SK-N-MC (cell line): Measurements from ENCODE around the gene SLC15A3.

Source experiments
- DNase-seq: peaks from one replicate; pipeline ENCODE4 v3.0.0-alpha.2; 2011; ENCODE audit warnings: low read depth, low spot score
- H3K27ac ChIP-seq: fragments of 200-600 bp; sonication (generic); 2 replicates; pipeline ENCODE4 v1.5.1; 2016; ENCODE audit warnings: mixed run types
- H3K36me3 ChIP-seq: fragments of 200-600 bp; sonication (generic); 2 replicates; pipeline ENCODE4 v1.6.1; 2017; ENCODE audit warnings: antibody characterized with exemption, low read length, mixed read lengths; ENCODE audit not compliant: insufficient read depth
- H3K4me3 ChIP-seq: fragments of 200-600 bp; sonication (generic); 2 replicates; pipeline ENCODE4 v1.5.1; 2016
- H3K9ac ChIP-seq: fragments of 200-600 bp; sonication (generic); 2 replicates; pipeline ENCODE4 v1.8.0; 2017; ENCODE audit warnings: mixed run types, mixed read lengths; ENCODE audit not compliant: insufficient read length
- H3K9me3 ChIP-seq: fragments of 200-600 bp; sonication (generic); 2 replicates; pipeline ENCODE4 v1.6.1; 2017; ENCODE audit warnings: low read depth, mild to moderate bottlenecking, antibody characterized with exemption, low read length, moderate library complexity, mixed read lengths
- EZH2 ChIP-seq: fragments of 200-600 bp; sonication (generic); IDR thresholded peaks from one replicate; pipeline ENCODE4 v1.6.1; 2017; ENCODE audit warnings: antibody characterized with exemption
- FOXP2 ChIP-seq: optimal IDR thresholded peaks from 2 replicates; pipeline ENCODE3; 2011; ENCODE audit warnings: mild to moderate bottlenecking, moderate library complexity; ENCODE audit not compliant: insufficient read depth; ENCODE audit errors: extremely low read length, control extremely low read depth
- POLR2AphosphoS5 ChIP-seq: IDR thresholded peaks from 2 replicates; pipeline ENCODE4 v1.6.1; 2012; ENCODE audit warnings: mild to moderate bottlenecking, low read depth, low read length, borderline replicate concordance

Gene SLC15A3

GRCh38 chr11:60955571-60955970, 3.6 kb upstream of the SLC15A3 start:
- DNase-seq = no peak

GRCh38 chr11:60954421-60954820, 2.4 kb upstream of the SLC15A3 start:
- Histone ChIP-seq H3K9me3 (no peaks in the 10 kb centered on the region), H3K27ac (no peak overlapping the region), H3K9ac (no peak overlapping the region), H3K36me3 (no peaks in the 10 kb centered on the region), H3K4me3 (no peak overlapping the region)
- TF ChIP-seq EZH2 (no peak), FOXP2 (no peak), POLR2AphosphoS5 (no peak)
- no peak for DNase-seq

More at GRCh38 chr11:60955571-60955970, 3.6 kb upstream of the SLC15A3 start:
- H3K9ac ChIP-seq = no peak overlapping the region
- no peak overlapping the region for H3K4me3 ChIP-seq
- no peak for TF ChIP-seq FOXP2
- TF ChIP-seq POLR2AphosphoS5 = no peak
- no peak for TF ChIP-seq EZH2
- H3K36me3 ChIP-seq = no peaks in the 10 kb centered on the region
- H3K27ac ChIP-seq = no peak overlapping the region
- H3K9me3 ChIP-seq = no peaks in the 10 kb centered on the region

- Histone ChIP-seq H3K9me3 (no peaks in the 10 kb centered on the region), H3K9ac (no peak overlapping the region), H3K4me3 (no peak overlapping the region), H3K36me3 (no peaks in the 10 kb centered on the region), H3K27ac (no peak overlapping the region)
- TF ChIP-seq EZH2 (no peak), FOXP2 (no peak), POLR2AphosphoS5 (no peak)
- no peak for DNase-seq
Measured at GRCh38 chr11:60953781-60954180, 1.8 kb upstream of the SLC15A3 start.

GRCh38 chr11:60952742-60953170, 780 bp upstream of the SLC15A3 start:
- no peak overlapping the region for H3K9ac ChIP-seq
- no peak overlapping the region for H3K27ac ChIP-seq
- no peak for DNase-seq
- TF ChIP-seq FOXP2 = no peak
- no peak for TF ChIP-seq EZH2
- no peak for TF ChIP-seq POLR2AphosphoS5
- H3K36me3 ChIP-seq = no peaks in the 10 kb centered on the region
- H3K4me3 ChIP-seq = no peak overlapping the region
- no peaks in the 10 kb centered on the region for H3K9me3 ChIP-seq

GRCh38 chr11:60951606-60951903, 421 bp downstream of the SLC15A3 start:
- H3K27ac ChIP-seq = no peak overlapping the region
- DNase-seq = no peak
- H3K36me3 ChIP-seq = no peaks in the 10 kb centered on the region
- no peak overlapping the region for H3K9ac ChIP-seq
- TF ChIP-seq POLR2AphosphoS5 = no peak
- TF ChIP-seq FOXP2 = no peak
- no peak for TF ChIP-seq EZH2
- no peak overlapping the region for H3K4me3 ChIP-seq
- no peaks in the 10 kb centered on the region for H3K9me3 ChIP-seq

- no peak overlapping the region for H3K4me3 ChIP-seq
- H3K9me3 ChIP-seq = no peaks in the 10 kb centered on the region
- no peak overlapping the region for H3K9ac ChIP-seq
- DNase-seq = no peak
- no peaks in the 10 kb centered on the region for H3K36me3 ChIP-seq
- TF ChIP-seq POLR2AphosphoS5 = no peak
- TF ChIP-seq EZH2 = no peak
- TF ChIP-seq FOXP2 = no peak
- H3K27ac ChIP-seq = no peak overlapping the region
Measured at GRCh38 chr11:60950933-60951605, 907 bp downstream of the SLC15A3 start.

- Histone ChIP-seq H3K9ac (no peak overlapping the region), H3K36me3 (no peaks in the 10 kb centered on the region), H3K27ac (no peak overlapping the region), H3K4me3 (no peak overlapping the region), H3K9me3 (no peaks in the 10 kb centered on the region)
- no peak for TF ChIP-seq EZH2
- no peak for TF ChIP-seq POLR2AphosphoS5
- no peak for TF ChIP-seq FOXP2
- no peak for DNase-seq
Measured at GRCh38 chr11:60950024-60950423, 2.0 kb downstream of the SLC15A3 start.

GRCh38 chr11:60948250-60948649, 3.7 kb downstream of the SLC15A3 start:
- no peak overlapping the region for H3K9ac ChIP-seq
- H3K27ac ChIP-seq = no peak overlapping the region
- H3K9me3 ChIP-seq = no peaks in the 10 kb centered on the region
- no peak for DNase-seq
- H3K4me3 ChIP-seq = no peak overlapping the region
- TF ChIP-seq POLR2AphosphoS5 = no peak
- TF ChIP-seq EZH2 = no peak
- TF ChIP-seq FOXP2 = no peak
- no peaks in the 10 kb centered on the region for H3K36me3 ChIP-seq

- Histone ChIP-seq H3K9ac (no peak overlapping the region), H3K9me3 (no peaks in the 10 kb centered on the region), H3K27ac (no peak overlapping the region), H3K4me3 (no peak overlapping the region), H3K36me3 (no peaks in the 10 kb centered on the region)
- DNase-seq = no peak
- TF ChIP-seq POLR2AphosphoS5 (no peak), EZH2 (no peak)
Measured at GRCh38 chr11:60947700-60948099, 4.3 kb downstream of the SLC15A3 start.
